Ramos (cell line): Measurements from ENCODE around the gene SV2C.
"Not testable (repeated sequence)": the region's sequence is repeated elsewhere in the genome, so short reads cannot be mapped to it uniquely, and the experiment has no call there.

Source experiments
- in situ Hi-C: fragments of 300-500 bp; cut with MboI; formaldehyde crosslinking; loops from one replicate; pipeline ENCODE4 v1.14.3; 2022; ENCODE audit warnings: low sequenced_read_pairs; ENCODE audit not compliant: unreplicated experiment

SV2C gene

DNA sequence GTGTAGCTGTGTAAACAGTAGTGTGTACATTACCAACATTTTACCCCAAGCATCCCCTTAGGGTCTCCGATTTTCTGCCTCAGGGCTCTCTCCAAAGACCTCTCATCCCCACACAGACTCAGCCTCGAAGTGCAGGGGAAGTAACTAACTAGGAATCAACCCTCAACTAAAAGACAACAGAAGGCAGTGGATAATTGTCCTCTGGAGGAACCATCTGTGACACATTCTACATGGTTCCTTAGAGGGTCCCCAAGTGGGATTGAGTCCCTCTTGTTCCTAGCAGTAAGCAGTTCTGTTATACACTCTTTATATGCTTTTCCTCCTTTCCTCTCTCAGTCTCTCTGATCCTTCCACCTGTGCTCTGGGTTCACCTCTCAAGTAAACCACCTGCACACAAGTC is 157.2 kb downstream of the SV2C start:
- in situ Hi-C loops, result no loop called here

DNA sequence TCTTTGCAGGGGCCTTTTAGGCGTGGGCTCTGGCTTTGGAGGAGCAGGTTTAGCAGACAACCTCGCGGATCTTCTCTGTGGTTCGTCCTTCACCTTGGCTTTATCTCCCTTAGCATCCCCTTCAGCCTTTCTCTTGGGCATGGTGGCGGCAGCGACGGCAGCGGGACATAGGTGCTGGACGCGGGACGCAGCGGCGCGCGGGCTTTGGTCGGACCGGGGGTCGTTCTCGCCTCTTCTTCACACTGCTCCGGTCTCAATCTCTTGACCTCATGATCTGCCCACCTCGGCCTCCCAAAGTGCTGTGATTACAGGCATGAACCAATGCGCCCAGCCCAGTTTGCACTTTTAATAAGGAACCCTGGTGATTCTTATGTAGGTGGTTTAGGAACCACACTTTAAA is 159.0 kb downstream of the SV2C start:
- in situ Hi-C loops, result not testable (repeated sequence)

GRCh38 chr5:76245590-76245989 is 162.4 kb downstream of the SV2C start:
- in situ Hi-C loops, result no loop called here

GRCh38 chr5:76249621-76250020 is 166.4 kb downstream of the SV2C start:
- in situ Hi-C loops, result no loop called here

DNA sequence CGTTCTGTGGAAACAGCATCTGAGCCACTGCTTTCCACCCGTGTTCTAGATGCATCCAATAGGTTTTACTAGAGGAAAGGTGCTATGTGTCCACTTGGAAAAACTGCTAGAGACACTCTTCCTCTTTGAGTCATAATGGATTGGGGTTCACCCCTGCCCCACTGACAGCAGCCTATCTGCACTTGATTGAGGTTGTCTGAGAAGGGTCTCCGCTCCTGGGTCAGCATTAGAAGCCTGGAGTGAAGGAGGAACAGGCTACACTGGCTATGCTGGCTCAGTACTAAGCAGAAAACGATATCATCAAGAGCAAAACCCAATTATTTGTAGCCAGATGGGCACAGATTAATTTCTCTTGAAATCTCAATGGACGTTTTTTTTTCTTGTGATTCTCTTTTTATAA is 167.3 kb downstream of the SV2C start:
- in situ Hi-C loops, result no loop called here

DNA sequence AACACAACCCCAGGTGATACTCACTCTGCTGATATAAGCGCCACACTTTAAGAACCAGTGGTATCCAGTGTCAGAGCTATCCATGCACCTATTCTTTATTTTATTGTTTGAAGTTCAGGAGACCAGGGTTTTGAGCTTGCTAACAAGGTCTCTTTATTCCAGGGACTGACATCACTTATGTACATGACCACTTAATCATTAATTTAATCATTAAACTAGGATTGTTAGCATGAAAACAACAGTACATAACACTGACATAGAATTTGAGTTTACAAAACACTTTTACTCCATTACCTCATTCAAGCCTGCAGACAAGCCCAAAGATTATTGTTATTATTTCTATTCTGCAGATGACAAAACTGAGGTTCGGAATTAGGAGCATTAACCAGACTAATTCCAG is 168.5 kb downstream of the SV2C start:
- in situ Hi-C loops, result no loop called here

DNA sequence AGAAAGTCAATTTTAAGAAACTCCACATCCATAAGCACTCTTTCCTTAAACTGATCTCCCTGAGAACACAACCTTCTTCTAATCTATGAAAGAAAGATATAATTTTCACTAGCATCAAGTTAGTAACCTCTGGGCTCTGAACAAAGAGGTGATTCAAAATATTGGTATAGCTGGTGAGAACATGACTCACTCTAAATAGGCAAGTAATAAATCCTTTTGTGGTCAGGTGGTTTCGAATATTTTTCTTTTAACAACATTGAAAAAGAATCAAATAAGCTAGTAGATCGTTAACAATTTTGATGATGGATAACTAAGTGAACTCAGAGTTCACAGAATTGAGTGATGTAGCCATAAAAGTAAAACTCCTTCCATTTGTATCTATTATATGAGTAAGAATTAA is 169.3 kb downstream of the SV2C start:
- in situ Hi-C loops, result no loop called here

DNA sequence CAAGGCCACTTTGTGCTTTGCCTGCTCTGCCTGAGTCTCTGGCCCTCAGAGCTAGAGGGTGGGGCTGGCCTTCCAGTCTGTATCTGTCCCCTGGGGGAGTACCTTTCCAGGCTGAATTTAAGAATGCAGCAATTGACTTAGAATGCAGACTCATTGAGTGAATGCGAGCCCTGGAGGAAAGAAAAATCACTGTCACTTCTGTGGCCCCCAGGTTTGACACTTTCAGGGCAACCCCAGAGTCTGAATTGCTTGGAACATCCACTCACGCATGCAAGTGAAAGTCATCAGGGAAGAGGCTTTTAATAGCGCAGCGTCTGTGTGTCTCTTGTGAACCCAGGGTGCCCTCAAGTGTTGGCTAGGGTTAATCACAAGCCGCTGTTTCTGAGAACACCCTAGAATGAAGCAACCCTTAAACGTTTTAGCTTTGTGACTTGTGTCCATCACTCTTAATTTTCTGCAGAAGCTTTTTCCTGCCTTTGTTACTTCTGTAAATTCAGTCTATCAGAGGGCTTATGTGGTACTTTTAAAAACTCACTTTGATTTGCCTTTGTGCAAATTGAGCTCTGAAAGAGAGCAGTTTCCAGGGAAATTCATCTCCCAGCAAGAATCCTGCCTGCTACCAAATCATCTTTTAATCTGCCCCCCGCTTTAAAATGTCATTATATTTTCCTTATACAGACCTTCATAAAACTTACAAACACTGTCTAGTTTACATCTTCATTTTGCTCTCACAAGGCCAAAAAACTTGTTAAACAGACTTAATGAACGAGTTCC is 173.1 kb downstream of the SV2C start:
- in situ Hi-C loops, result no loop called here

DNA sequence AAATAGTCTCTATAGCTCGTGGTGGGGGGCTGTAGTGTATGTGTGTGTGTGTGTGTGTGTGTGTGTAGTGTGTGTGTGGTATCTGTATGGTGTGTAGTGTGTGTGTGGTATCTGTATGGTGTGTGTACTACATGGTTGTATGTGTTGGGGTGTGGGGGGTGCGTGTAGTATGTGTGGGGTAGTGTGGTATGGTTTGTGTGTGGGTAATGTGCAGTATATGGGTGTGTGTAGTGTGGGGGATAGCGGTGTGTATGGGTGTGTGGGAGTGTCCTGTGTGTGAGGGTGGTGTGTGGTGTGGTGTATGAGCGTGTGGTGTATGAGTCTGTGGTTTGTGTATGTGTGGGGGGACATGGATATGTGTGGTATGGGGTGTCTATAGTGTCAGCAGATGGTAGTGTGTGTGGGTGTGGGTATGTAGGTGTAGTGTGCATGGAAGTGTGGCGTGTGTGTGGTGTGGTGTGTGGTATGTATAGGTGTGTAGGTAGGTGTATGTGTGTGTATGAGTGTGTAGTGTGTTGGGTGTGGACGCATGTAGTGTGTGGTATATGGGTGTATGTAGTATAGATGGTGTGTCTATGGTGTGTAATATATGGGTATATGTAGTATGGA is 174.1 kb downstream of the SV2C start:
- in situ Hi-C loops, result no loop called here

DNA sequence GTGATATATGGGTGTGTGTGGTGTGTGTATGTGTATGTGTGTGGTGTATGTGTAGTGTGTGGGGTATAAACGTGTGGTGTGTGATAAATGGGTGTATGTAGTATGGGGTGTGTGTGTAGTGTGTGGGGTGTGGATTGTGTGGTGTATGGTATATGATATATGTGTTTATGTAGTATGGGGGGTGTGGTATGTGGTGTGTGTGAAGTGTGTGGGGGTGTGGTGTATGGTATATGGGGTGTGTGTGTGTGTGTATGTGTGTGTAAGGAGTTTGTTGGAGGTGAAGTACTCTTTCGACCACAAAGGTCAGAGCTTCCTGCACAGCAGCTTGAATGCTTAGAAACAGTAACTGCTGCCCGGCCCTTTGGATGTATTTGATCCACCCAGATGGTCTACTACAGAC is 174.7 kb downstream of the SV2C start:
- in situ Hi-C loops, result no loop called here

GRCh38 chr5:76264681-76265080 is 181.5 kb downstream of the SV2C start:
- in situ Hi-C loops, result no loop called here

GRCh38 chr5:76269259-76269931 is 186.2 kb downstream of the SV2C start:
- in situ Hi-C loops, result no loop called here

DNA sequence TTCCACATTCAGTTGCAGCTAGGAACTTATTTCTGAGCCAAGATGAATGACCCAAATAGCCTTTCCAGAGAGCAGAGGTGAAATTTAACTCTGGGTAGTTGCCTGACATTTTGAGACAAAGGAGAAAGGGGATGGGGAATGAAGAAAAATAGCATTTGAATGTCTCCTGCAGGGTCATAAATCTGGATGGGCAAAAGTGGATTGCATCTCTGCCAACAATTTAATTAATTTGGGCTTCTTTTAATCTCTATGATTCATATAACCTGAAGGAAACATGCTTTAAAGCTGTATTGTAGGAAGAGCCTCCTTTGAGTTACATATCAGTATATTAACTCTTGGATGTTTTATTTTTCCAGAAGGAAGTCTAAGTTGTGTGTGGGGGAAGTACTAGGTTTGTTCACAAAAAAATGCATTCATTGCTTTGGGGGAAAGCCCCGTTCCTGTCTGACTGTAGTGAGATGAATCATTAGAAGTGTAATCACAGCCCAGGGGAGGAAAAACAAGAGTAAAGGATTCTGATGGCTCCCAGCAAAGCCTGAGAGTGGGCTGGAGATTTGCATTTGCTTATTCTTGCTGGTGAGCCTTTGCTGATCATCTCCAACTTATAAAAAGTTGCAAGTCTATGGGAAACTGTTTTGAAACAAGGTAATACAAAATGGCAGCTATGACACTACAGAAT is 186.9 kb downstream of the SV2C start:
- in situ Hi-C loops, result no loop called here

DNA sequence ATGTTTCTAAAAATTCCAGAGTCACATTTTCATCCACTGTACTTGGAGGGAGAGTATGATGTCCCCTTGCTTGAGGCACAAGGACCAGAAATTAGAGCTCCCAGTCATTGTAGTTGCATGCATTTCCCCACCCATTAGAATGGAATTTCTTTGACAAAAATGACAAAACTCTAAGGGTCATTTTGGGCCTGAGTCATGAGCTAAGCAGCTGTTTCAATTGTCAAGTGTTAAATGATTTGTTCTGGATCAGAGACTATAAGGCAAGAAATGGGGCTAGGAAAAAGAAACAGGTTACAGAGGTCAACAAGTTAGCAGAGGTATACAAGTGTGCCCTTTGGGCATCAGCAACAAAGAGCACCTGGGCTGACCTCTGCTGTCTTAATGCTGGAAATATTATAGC is 188.7 kb downstream of the SV2C start:
- in situ Hi-C loops, result no loop called here

DNA sequence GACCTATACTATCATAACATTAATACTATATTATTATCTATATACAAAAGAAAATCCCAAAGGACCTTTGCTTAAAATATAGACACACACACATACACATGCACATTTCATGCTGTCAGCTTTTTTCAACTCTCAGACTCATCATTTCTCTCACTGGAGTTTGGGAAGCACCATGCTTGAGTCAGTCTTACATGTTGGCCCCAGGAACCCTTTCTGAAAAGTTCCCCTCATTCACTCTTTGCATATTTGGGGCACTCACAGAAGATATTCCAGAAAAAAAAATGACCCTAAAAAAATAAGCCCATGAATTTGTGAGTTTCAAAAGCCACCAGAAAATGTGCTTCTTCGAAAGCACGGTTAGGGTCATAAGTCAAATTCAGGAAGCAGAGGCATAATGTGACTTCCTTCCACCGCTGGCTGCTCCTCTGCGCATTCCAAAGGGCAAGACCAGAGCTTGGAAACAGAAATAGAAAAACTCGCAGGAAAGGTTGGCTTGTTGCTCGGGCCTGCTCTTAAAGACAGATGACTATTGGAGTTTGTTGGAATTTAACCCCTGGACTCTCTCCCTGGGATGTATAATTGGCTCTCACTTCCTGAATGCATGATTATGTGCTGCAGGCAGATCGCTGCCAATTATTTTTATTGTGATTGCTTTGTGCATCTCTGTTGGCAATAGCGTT is 190.2 kb downstream of the SV2C start:
- in situ Hi-C loops, result no loop called here

DNA sequence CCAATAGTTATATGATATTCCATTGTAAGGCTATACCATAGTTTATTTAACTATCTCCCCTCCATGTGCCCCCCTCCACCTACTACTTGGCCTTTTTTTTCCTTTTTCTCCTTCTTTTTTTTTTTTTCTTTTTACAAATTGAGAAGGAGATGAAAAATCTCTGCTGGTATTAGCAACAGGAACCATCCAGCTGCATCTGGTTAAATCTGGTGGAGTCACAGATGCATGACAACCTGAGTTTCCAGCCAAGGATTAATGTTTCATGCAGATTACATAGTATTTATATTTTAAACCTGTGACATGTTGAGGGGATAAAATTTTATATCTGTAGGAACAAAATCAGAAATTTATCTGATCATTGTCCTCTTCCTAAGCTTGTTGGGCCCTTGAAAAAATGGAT is 191.4 kb downstream of the SV2C start:
- in situ Hi-C loops, result no loop called here

GRCh38 chr5:76277736-76278135 is 194.6 kb downstream of the SV2C start:
- in situ Hi-C loops, result no loop called here

DNA sequence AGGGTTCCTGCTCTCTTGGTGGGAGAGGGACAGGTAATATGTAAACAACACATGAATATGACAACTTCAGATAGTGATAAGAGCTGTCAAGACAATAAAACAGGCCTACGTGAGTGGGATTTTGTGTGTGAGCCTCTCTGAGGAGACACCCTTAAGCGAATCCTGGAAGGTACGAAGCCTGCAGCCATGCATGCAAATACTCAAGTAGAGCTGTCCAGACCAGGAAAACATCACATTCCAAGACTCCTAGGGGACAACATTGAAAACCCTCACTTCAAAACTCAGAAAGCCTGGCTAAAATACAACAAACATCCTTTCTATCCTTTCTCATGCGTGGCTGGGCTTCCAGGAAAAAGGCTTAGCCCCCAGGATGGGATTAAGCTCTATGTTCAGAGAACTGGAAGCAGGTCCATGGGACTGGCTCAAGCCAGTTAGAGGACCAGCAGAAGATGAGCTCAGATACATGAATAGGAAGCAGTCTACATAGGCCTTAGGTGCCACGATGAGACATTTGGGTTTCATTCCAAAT is 195.1 kb downstream of the SV2C start:
- in situ Hi-C loops, result no loop called here

DNA sequence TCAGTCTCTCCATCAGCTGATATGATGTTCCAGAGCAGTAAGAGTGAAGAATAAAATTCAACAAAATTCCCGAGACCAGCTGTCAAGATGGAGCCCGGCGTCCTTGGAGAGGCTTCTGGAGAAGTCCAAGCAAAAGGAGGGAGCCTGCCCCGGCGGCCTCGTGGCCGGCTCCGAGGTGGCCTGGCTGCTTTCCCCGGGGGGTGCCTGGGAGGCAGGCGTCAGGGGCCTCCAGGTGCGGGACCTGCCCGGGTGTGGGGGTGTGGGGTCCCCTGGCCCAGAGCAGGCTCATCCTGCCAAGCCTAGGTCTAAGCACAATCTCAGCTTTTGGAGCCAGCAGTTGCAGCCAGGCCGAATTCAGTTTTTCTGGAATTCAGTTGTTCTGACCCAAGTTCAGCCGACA is 197.3 kb downstream of the SV2C start:
- in situ Hi-C loops, result no loop called here

- in situ Hi-C loops, result no loop called here
Measured at GRCh38 chr5:76283670-76284069, 200.5 kb downstream of the SV2C start.
